22Rv1 (cell line): ENCODE measurements around the gene ZNF443.

Experiments used
- CTCF ChIP-seq: fragments of 450-650 bp; IDR thresholded peaks from 2 replicates; pipeline ENCODE4 v1.5.1; 2017; ENCODE audit warnings: mild to moderate bottlenecking
- ZFX ChIP-seq: fragments of 450-650 bp; IDR thresholded peaks from 2 replicates; pipeline ENCODE4 v1.6.1; 2017; ENCODE audit warnings: antibody characterized with exemption, borderline replicate concordance

DNA sequence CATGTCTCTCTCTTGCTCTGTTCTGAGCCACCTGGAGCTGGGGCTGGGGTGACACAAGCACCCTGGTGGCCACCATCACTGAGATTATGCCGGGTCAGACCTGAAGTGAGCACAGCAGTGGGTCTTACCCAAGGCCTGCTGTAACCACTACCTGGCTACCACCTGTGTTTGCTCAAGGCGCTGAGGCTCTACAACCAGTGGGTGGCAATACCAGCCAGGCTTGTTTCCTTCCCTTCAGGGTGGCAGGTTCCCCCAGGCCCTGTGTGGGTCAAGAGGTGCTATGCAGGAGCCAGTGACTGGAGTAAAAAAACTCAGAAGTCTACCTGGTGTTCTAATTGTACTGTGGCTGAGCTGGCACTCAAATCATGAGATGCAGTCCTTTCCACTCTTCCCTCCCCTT is 8.0 kb upstream of the ZNF443 start:
- no peak for TF ChIP-seq ZFX
- no peak for TF ChIP-seq CTCF
